ENCODE data around the gene RAI1.

RAI1 gene

DNA sequence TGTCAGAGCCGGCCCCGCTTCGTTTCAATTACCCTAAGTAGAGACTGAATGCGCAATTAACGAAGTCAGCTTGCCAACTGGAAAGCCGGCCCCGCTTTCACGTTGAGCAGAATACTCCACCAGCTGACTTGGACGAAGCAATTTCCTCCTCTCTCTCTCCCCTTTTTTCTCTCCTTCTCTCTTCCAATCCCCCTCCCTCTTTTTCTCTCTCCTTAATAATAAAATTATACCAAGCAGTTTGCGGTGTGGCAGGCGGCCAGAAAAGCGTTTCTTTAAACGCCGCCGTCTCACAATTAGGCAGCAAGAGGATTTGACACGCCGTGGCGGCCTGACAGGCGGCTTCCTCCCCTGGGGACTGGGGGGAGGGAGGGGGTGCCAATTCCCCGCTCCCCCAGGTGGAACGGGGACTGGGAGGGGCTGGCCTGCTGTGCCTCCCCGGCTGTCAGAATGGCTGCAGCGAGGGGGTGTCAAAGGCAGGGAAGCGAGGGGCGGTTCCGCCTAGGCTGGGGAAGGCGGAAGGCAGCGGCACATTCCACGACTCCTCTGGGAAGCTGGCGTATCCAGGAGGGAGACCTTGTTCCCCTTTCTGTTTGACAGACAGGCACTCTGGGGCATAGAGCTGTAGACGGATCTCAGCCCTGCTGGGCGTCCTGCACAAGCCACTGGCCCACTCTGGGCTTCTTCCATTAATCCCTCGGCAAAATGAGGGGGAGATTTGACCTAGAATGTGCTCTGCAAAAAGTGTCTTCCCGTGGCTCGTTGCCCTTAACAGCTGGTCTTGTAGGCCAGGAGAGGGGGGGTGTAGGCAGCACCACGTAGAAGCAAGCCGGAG, 102.8 kb downstream of the RAI1 start (continued):
- TF ChIP-seq ZNF121 (tag by site-specific recombination; IDR thresholded peaks at IDR 0.05) (no peak), ZNF571 (tag by site-specific recombination; IDR thresholded peaks at IDR 0.05) (no peak), ZNF792 (tag by site-specific recombination; IDR thresholded peaks at IDR 0.05) (no peak), ZNF138 (tag by site-specific recombination; IDR thresholded peaks at IDR 0.05; ENCODE audit: borderline replicate concordance) (no peak), ZNF510 (tag by site-specific recombination; IDR thresholded peaks at IDR 0.05; ENCODE audit: insufficient replicate concordance) (no peak), HOXD13 (CRISPR knock-in tag; IDR thresholded peaks at IDR 0.05; ENCODE audit: borderline replicate concordance) (no peak), ZNF10 (tag by site-specific recombination; IDR thresholded peaks at IDR 0.05) (no peak), ZIC2 (tag by site-specific recombination; IDR thresholded peaks at IDR 0.05) (peak; percentile 98), TRIM28 (IDR thresholded peaks at IDR 0.05; ENCODE audit: borderline replicate concordance, low read length) (no peak), KLF1 (tag by site-specific recombination; IDR thresholded peaks at IDR 0.05) (peak; percentile 85), HOXA7 (CRISPR knock-in tag; IDR thresholded peaks at IDR 0.05; ENCODE audit: borderline replicate concordance) (no peak), ZNF416 (tag by site-specific recombination; IDR thresholded peaks at IDR 0.05) (no peak), ZNF514 (tag by site-specific recombination; IDR thresholded peaks at IDR 0.05) (no peak), SP3 (tag by site-specific recombination; IDR thresholded peaks at IDR 0.05) (no peak; the same call in 1 of the 2 replicates), ZSCAN23 (tag by site-specific recombination; IDR thresholded peaks at IDR 0.05) (no peak), ZFP41 (tag by site-specific recombination; IDR thresholded peaks at IDR 0.05; ENCODE audit: borderline replicate concordance) (no peak), ZXDB (tag by site-specific recombination; IDR thresholded peaks at IDR 0.05) (no peak), ZNF830 (tag by site-specific recombination; IDR thresholded peaks at IDR 0.05; ENCODE audit: low read depth) (no peak), ZNF354C (tag by site-specific recombination; IDR thresholded peaks at IDR 0.05; ENCODE audit: borderline replicate concordance, low read depth) (no peak), ZNF670 (tag by site-specific recombination; IDR thresholded peaks at IDR 0.05; ENCODE audit: low read depth) (no peak), ZNF623 (tag by site-specific recombination; IDR thresholded peaks at IDR 0.05) (no peak), OVOL3 (tag by site-specific recombination; IDR thresholded peaks at IDR 0.05) (peak; percentile 62; the same call in 1 of the 2 replicates), ZNF311 (tag by site-specific recombination; IDR thresholded peaks at IDR 0.05; ENCODE audit: borderline replicate concordance) (no peak), GLI4 (tag by site-specific recombination; IDR thresholded peaks at IDR 0.05) (no peak)
- TF ChIP-seq, protein P1, sequence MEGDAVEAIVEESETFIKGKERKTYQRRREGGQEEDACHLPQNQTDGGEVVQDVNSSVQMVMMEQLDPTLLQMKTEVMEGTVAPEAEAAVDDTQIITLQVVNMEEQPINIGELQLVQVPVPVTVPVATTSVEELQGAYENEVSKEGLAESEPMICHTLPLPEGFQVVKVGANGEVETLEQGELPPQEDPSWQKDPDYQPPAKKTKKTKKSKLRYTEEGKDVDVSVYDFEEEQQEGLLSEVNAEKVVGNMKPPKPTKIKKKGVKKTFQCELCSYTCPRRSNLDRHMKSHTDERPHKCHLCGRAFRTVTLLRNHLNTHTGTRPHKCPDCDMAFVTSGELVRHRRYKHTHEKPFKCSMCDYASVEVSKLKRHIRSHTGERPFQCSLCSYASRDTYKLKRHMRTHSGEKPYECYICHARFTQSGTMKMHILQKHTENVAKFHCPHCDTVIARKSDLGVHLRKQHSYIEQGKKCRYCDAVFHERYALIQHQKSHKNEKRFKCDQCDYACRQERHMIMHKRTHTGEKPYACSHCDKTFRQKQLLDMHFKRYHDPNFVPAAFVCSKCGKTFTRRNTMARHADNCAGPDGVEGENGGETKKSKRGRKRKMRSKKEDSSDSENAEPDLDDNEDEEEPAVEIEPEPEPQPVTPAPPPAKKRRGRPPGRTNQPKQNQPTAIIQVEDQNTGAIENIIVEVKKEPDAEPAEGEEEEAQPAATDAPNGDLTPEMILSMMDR (tag by site-specific recombination; IDR thresholded peaks at IDR 0.05) = no peak
- TF ChIP-seq, protein P2, sequence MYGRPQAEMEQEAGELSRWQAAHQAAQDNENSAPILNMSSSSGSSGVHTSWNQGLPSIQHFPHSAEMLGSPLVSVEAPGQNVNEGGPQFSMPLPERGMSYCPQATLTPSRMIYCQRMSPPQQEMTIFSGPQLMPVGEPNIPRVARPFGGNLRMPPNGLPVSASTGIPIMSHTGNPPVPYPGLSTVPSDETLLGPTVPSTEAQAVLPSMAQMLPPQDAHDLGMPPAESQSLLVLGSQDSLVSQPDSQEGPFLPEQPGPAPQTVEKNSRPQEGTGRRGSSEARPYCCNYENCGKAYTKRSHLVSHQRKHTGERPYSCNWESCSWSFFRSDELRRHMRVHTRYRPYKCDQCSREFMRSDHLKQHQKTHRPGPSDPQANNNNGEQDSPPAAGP (tag by site-specific recombination; IDR thresholded peaks at IDR 0.05) = peak; percentile 97
- TF ChIP-seq, protein P3, sequence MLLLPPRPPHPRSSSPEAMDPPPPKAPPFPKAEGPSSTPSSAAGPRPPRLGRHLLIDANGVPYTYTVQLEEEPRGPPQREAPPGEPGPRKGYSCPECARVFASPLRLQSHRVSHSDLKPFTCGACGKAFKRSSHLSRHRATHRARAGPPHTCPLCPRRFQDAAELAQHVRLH (tag by site-specific recombination; IDR thresholded peaks at IDR 0.05) = no peak; the same call in 1 of the 2 replicates
- TF ChIP-seq, protein P4, sequence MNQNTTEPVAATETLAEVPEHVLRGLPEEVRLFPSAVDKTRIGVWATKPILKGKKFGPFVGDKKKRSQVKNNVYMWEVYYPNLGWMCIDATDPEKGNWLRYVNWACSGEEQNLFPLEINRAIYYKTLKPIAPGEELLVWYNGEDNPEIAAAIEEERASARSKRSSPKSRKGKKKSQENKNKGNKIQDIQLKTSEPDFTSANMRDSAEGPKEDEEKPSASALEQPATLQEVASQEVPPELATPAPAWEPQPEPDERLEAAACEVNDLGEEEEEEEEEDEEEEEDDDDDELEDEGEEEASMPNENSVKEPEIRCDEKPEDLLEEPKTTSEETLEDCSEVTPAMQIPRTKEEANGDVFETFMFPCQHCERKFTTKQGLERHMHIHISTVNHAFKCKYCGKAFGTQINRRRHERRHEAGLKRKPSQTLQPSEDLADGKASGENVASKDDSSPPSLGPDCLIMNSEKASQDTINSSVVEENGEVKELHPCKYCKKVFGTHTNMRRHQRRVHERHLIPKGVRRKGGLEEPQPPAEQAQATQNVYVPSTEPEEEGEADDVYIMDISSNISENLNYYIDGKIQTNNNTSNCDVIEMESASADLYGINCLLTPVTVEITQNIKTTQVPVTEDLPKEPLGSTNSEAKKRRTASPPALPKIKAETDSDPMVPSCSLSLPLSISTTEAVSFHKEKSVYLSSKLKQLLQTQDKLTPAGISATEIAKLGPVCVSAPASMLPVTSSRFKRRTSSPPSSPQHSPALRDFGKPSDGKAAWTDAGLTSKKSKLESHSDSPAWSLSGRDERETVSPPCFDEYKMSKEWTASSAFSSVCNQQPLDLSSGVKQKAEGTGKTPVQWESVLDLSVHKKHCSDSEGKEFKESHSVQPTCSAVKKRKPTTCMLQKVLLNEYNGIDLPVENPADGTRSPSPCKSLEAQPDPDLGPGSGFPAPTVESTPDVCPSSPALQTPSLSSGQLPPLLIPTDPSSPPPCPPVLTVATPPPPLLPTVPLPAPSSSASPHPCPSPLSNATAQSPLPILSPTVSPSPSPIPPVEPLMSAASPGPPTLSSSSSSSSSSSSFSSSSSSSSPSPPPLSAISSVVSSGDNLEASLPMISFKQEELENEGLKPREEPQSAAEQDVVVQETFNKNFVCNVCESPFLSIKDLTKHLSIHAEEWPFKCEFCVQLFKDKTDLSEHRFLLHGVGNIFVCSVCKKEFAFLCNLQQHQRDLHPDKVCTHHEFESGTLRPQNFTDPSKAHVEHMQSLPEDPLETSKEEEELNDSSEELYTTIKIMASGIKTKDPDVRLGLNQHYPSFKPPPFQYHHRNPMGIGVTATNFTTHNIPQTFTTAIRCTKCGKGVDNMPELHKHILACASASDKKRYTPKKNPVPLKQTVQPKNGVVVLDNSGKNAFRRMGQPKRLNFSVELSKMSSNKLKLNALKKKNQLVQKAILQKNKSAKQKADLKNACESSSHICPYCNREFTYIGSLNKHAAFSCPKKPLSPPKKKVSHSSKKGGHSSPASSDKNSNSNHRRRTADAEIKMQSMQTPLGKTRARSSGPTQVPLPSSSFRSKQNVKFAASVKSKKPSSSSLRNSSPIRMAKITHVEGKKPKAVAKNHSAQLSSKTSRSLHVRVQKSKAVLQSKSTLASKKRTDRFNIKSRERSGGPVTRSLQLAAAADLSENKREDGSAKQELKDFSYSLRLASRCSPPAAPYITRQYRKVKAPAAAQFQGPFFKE (tag by site-specific recombination; IDR thresholded peaks at IDR 0.05; ENCODE audit: borderline replicate concordance) = no peak
- TF ChIP-seq, protein P5, sequence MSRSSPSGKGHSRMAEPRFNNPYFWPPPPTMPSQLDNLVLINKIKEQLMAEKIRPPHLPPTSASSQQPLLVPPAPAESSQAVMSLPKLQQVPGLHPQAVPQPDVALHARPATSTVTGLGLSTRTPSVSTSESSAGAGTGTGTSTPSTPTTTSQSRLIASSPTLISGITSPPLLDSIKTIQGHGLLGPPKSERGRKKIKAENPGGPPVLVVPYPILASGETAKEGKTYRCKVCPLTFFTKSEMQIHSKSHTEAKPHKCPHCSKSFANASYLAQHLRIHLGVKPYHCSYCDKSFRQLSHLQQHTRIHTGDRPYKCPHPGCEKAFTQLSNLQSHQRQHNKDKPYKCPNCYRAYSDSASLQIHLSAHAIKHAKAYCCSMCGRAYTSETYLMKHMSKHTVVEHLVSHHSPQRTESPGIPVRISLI (tag by site-specific recombination; IDR thresholded peaks at IDR 0.05) = peak; percentile 70; the same call in 1 of the 2 replicates

Measured in HEK293 (cell line).